ENCODE results near the gene LMCD1.

The LMCD1 gene

GRCh38 chr3:8524656-8525399, 23.2 kb downstream of the LMCD1 start:
- Histone ChIP-seq H3K4me3 (replicated peaks; ENCODE audit: insufficient read depth, low read length) (no peak overlapping the region), H3K27me3 (ENCODE audit: insufficient read depth, poor library complexity, severe bottlenecking) (peaks cover 3% of the 10 kb centered on the region), H3K27ac (replicated peaks) (no peak overlapping the region)
- TF ChIP-seq GABPA (IDR thresholded peaks at IDR 0.05; ENCODE audit: low read depth): no peak
- no peak for TF ChIP-seq SPI1 (IDR thresholded peaks at IDR 0.05; ENCODE audit: borderline replicate concordance, low read depth)
- TF ChIP-seq POLR2AphosphoS5 (IDR thresholded peaks at IDR 0.05; ENCODE audit: low read depth): no peak
- no peak for TF ChIP-seq CTCF (IDR thresholded peaks at IDR 0.05; ENCODE audit: insufficient read depth, low read length)
- no peak for TF ChIP-seq REST (IDR thresholded peaks at IDR 0.05; ENCODE audit: insufficient replicate concordance, low read depth)
- DNase-seq (ENCODE audit: low read depth in 1 of 2, low spot score in 1 of 2): no peak

GRCh38 chr3:8525893-8526292, 24.3 kb downstream of the LMCD1 start:
- DNase-seq (ENCODE audit: low read depth in 1 of 2, low spot score in 1 of 2): no peak
- Histone ChIP-seq H3K27ac (replicated peaks) (no peak overlapping the region), H3K27me3 (ENCODE audit: insufficient read depth, poor library complexity, severe bottlenecking) (peaks cover 3% of the 10 kb centered on the region), H3K4me3 (replicated peaks; ENCODE audit: insufficient read depth, low read length) (no peak overlapping the region)
- TF ChIP-seq GABPA (IDR thresholded peaks at IDR 0.05; ENCODE audit: low read depth) (no peak), SPI1 (IDR thresholded peaks at IDR 0.05; ENCODE audit: borderline replicate concordance, low read depth) (no peak), POLR2AphosphoS5 (IDR thresholded peaks at IDR 0.05; ENCODE audit: low read depth) (no peak), CTCF (IDR thresholded peaks at IDR 0.05; ENCODE audit: insufficient read depth, low read length) (no peak), REST (IDR thresholded peaks at IDR 0.05; ENCODE audit: insufficient replicate concordance, low read depth) (no peak)

- no peak for TF ChIP-seq REST (IDR thresholded peaks at IDR 0.05; ENCODE audit: insufficient replicate concordance, low read depth)
- no peak for TF ChIP-seq CTCF (IDR thresholded peaks at IDR 0.05; ENCODE audit: insufficient read depth, low read length)
- TF ChIP-seq SPI1 (IDR thresholded peaks at IDR 0.05; ENCODE audit: borderline replicate concordance, low read depth): no peak
- no peak for TF ChIP-seq POLR2AphosphoS5 (IDR thresholded peaks at IDR 0.05; ENCODE audit: low read depth)
- TF ChIP-seq GABPA (IDR thresholded peaks at IDR 0.05; ENCODE audit: low read depth): no peak
- Histone ChIP-seq H3K4me3 (replicated peaks; ENCODE audit: insufficient read depth, low read length) (no peak overlapping the region), H3K27me3 (ENCODE audit: insufficient read depth, poor library complexity, severe bottlenecking) (peaks cover 4% of the 10 kb centered on the region), H3K27ac (replicated peaks) (no peak overlapping the region)
- DNase-seq (ENCODE audit: low read depth in 1 of 2, low spot score in 1 of 2): no peak
Observed at GRCh38 chr3:8529181-8529637, 27.6 kb downstream of the LMCD1 start.
